Fibroblast of lung (primary cell): Measurements from ENCODE around the gene GABBR2. TPM values are rescaled to one million over a fixed set of nuclear protein-coding genes. Genes with fewer than 3 reads are reported as not detected.

Experiments used
- DNase-seq, 2 donors: peaks; one replicate each; pipeline versions ENCODE4 v3.0.0 to v3.0.0-alpha.2; 2010; ENCODE audit warnings: low read depth in 2 of 2
- H2AFZ ChIP-seq: 2 replicates; pipeline ENCODE4 v1.5.1; 2012; ENCODE audit warnings: low read length, control low read depth, inconsistent platforms
- H3K27ac ChIP-seq: 2 replicates; pipeline ENCODE4 v1.5.1; 2011; ENCODE audit warnings: low read length, control low read depth; ENCODE audit not compliant: insufficient read depth
- H3K27me3 ChIP-seq: 2 replicates; pipeline ENCODE4 v1.5.1; 2011; ENCODE audit warnings: mild to moderate bottlenecking, low read length; ENCODE audit not compliant: control insufficient read depth, insufficient read depth
- H3K36me3 ChIP-seq: 2 replicates; pipeline ENCODE4 v1.5.1; 2011; ENCODE audit warnings: low read length; ENCODE audit not compliant: control insufficient read depth, insufficient read depth
- H3K4me1 ChIP-seq: 2 replicates; pipeline ENCODE4 v1.5.1; 2011; ENCODE audit warnings: low read length; ENCODE audit not compliant: control insufficient read depth, insufficient read depth; ENCODE audit errors: extremely low read depth
- H3K4me2 ChIP-seq: 2 replicates; pipeline ENCODE4 v1.5.1; 2011; ENCODE audit warnings: low read length, control low read depth; ENCODE audit not compliant: insufficient read depth; ENCODE audit errors: extremely low read depth
- H3K4me3 ChIP-seq, 4 experiments: fragments of 200-600 bp in 1 of 4; sonication (generic) in 1 of 4; replicated peaks in 1 of 4; 2 replicates each; pipeline ENCODE4 v1.5.1; 2011 to 2016; ENCODE audit warnings: low read length in 4 of 4, low read depth in 3 of 4, mild to moderate bottlenecking in 3 of 4, control low read depth in 2 of 4, inconsistent platforms in 1 of 4, mixed read lengths in 1 of 4; ENCODE audit not compliant: insufficient read depth in 1 of 4; ENCODE audit errors: control extremely low read depth in 1 of 4
- H3K79me2 ChIP-seq: 2 replicates; pipeline ENCODE4 v1.5.1; 2012; ENCODE audit warnings: mild to moderate bottlenecking, low read length, inconsistent platforms; ENCODE audit not compliant: control insufficient read depth, insufficient read depth
- H3K9ac ChIP-seq: 2 replicates; pipeline ENCODE4 v1.5.1; 2011; ENCODE audit warnings: mild to moderate bottlenecking, low read length, control low read depth; ENCODE audit not compliant: insufficient read depth
- H3K9me3 ChIP-seq: 2 replicates; pipeline ENCODE4 v1.5.1; 2012; ENCODE audit warnings: low read depth, low read length; ENCODE audit not compliant: control insufficient read depth, insufficient read depth
- H4K20me1 ChIP-seq: 2 replicates; pipeline ENCODE4 v1.5.1; 2011; ENCODE audit warnings: low read length; ENCODE audit not compliant: control insufficient read depth, insufficient read depth; ENCODE audit errors: extremely low read depth
- EZH2 ChIP-seq: IDR thresholded peaks from 2 replicates; pipeline ENCODE4 v1.5.1; 2012; ENCODE audit warnings: low read length, control low read depth, mild to moderate bottlenecking; ENCODE audit errors: missing control alignments
- polyA plus RNA-seq, 2 donors: library from polyadenylated mRNA; depleted of rRNA in 1 of 2; stranded (reverse) in 1 of 2; unstranded in 1 of 2; fragments of >200 nt; gene quantifications; 2 replicates each; pipeline ENCODE4 v1.2.1, GENCODE V29; 2011 to 2012; ENCODE audit warnings: missing spikeins in 1 of 2
- total RNA-seq: library from RNA; depleted of rRNA; stranded (reverse); fragments of >200 nt; gene quantifications from 2 replicates; pipeline ENCODE4 v1.2.1, GENCODE V29; 2014
- TF ChIP-seq, protein P1 (sequence below), 2 donors: IDR thresholded peaks in 1 of 2; conservative IDR thresholded peaks in 1 of 2; 1 replicate in 1 of 2; 2 replicates in 1 of 2; pipeline ENCODE4 v1.5.1; 2011 to 2012; ENCODE audit warnings: low read length in 2 of 2, control low read depth in 1 of 2, inconsistent platforms in 1 of 2, low read depth in 1 of 2, mild to moderate bottlenecking in 1 of 2

GABBR2 gene
- total and polyA plus RNA-seq, 2 donors (not counting 1 experiment from before 2014, with no cell fraction given) = 0.32 to 0.33 TPM

DNA sequence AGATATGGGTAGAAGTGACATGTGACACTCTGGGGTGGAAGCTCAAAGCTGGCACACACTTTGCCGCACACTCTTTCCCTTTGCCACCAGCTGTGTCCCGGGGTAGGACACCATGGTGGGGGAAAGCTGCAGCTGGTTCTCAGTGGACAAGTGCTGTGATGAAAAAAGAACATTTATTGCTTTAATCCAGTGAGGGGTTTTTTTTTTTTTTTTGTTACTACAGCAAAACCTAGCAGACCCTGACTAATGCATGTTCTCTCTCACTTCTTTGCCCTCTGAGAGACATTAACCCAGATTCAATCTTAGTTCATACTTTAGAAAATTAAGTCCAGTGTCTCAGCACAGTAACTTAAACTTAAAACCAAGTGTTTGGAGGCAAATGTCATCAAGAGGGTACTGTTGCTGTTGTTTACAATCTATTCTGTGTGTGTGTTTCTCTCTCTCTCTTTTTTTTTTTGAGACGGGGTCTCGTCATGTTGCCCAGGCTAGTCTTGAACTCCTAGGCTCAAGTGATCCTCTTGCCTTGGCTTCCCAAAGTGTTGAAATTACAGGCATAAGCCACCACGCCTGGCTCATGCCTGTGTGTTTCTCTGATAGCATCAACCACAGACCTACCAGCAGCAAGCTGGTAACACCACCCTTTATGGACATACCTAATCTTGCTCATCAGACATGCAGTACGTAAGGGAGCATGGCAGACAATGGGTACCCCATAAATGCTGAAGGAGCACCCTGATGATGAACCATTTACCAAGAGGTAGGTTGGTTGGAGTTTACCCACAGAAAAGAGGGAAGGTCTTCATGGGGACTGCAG, 368.5 kb downstream of the GABBR2 start:
- no peaks in the 10 kb centered on the region for H3K4me1 ChIP-seq
- H3K4me2 ChIP-seq = no peak overlapping the region
- H3K27me3 ChIP-seq = no peaks in the 10 kb centered on the region
- H3K4me3 ChIP-seq = no peak overlapping the region
- no peaks in the 10 kb centered on the region for H4K20me1 ChIP-seq
- TF ChIP-seq, protein P1, sequence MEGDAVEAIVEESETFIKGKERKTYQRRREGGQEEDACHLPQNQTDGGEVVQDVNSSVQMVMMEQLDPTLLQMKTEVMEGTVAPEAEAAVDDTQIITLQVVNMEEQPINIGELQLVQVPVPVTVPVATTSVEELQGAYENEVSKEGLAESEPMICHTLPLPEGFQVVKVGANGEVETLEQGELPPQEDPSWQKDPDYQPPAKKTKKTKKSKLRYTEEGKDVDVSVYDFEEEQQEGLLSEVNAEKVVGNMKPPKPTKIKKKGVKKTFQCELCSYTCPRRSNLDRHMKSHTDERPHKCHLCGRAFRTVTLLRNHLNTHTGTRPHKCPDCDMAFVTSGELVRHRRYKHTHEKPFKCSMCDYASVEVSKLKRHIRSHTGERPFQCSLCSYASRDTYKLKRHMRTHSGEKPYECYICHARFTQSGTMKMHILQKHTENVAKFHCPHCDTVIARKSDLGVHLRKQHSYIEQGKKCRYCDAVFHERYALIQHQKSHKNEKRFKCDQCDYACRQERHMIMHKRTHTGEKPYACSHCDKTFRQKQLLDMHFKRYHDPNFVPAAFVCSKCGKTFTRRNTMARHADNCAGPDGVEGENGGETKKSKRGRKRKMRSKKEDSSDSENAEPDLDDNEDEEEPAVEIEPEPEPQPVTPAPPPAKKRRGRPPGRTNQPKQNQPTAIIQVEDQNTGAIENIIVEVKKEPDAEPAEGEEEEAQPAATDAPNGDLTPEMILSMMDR (conservative IDR thresholded peaks at IDR 0.05 in 1 of 2, IDR thresholded peaks at IDR 0.05 in 1 of 2; ENCODE audit: low read depth in 1 of 2, low read length in 2 of 2) = no peak
- TF ChIP-seq EZH2 = no peak
- no peak overlapping the region for H2AFZ ChIP-seq
- no peak overlapping the region for H3K27ac ChIP-seq
- no peak overlapping the region for H3K9ac ChIP-seq
- no peak for DNase-seq
- H3K79me2 ChIP-seq = no peaks in the 10 kb centered on the region
- H3K9me3 ChIP-seq = no peaks in the 10 kb centered on the region
- no peaks in the 10 kb centered on the region for H3K36me3 ChIP-seq

DNA sequence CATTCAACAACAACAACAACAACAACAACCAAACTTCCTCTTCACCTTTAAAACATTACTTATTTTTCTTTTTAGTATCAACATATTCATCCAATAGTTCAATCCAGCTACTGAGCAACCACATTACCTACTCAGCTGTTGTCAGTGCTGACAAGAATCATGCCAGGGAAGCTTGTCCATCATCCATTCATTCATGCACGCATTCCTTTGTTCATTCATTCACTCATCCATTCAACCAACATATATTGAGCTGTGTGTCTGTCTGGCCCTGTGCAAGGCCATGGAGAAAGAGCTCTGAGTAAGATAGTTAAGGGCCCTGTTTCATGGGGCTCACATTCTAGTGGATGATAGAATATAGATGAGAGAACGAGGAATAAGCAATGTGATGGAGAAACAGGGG, 373.1 kb downstream of the GABBR2 start:
- Histone ChIP-seq H3K79me2 (no peaks in the 10 kb centered on the region), H3K27me3 (no peaks in the 10 kb centered on the region), H3K4me3 (no peak overlapping the region), H3K9ac (no peak overlapping the region), H3K36me3 (no peaks in the 10 kb centered on the region), H4K20me1 (no peaks in the 10 kb centered on the region), H3K9me3 (no peaks in the 10 kb centered on the region), H2AFZ (no peak overlapping the region), H3K4me1 (peaks cover 5% of the 10 kb centered on the region), H3K27ac (no peak overlapping the region), H3K4me2 (no peak overlapping the region)
- TF ChIP-seq, protein P1 (conservative IDR thresholded peaks at IDR 0.05 in 1 of 2, IDR thresholded peaks at IDR 0.05 in 1 of 2; ENCODE audit: low read depth in 1 of 2, low read length in 2 of 2) = no peak
- no peak for TF ChIP-seq EZH2
- DNase-seq = no peak

DNA sequence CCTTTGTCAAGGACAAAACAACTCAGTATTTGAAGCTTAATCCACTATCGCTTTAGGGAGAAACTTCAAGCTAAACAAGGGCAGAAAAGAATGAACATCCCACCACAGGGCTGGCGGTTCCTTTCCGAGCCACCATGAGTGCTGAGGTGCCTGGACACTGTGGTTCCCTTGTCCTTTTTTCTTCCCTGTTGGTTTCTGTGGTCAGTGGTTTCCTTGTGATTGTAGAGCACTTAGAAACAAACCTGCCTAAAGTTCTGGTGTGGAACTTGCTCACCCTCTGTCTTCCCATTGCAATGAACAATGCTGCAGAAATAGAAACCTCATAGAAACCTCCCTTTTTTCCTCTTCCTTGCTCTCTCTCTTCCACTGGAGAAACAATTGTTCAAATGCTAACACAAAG, 373.9 kb downstream of the GABBR2 start:
- Histone ChIP-seq H3K27me3 (no peaks in the 10 kb centered on the region), H3K9ac (no peak overlapping the region), H3K4me2 (no peak overlapping the region), H3K36me3 (no peaks in the 10 kb centered on the region), H3K4me3 (no peak overlapping the region), H3K4me1 (peaks cover 7% of the 10 kb centered on the region), H3K27ac (no peak overlapping the region), H3K9me3 (no peaks in the 10 kb centered on the region), H2AFZ (no peak overlapping the region), H4K20me1 (no peaks in the 10 kb centered on the region), H3K79me2 (no peaks in the 10 kb centered on the region)
- DNase-seq = no peak
- TF ChIP-seq, protein P1 (conservative IDR thresholded peaks at IDR 0.05 in 1 of 2, IDR thresholded peaks at IDR 0.05 in 1 of 2; ENCODE audit: low read depth in 1 of 2, low read length in 2 of 2) = no peak
- no peak for TF ChIP-seq EZH2
